Measurements from ENCODE around the gene TMEM200C. TPM values are rescaled to one million over a fixed set of nuclear protein-coding genes. Genes with fewer than 3 reads are reported as not detected.

TMEM200C gene
- total and polyA plus RNA-seq, 10 of the 15 experiments (the other 5 are each of a cell fraction or from before 2014, with no cell fraction given): not detected

GRCh38 chr18:5884375-5884774 lies 10.9 kb downstream of the TMEM200C start (continued):
- peak; percentile 82 for TF ChIP-seq NFIC (IDR thresholded peaks at IDR 0.05; ENCODE audit: low read depth, low read length)
- TF ChIP-seq MYC (IDR thresholded peaks at IDR 0.05; ENCODE audit: insufficient read depth, insufficient read length, insufficient replicate concordance, low read length, severe bottlenecking): no peak
- no peak for TF ChIP-seq SREBF2 (IDR thresholded peaks at IDR 0.05; ENCODE audit: low read length)
- TF ChIP-seq ESRRA (IDR thresholded peaks at IDR 0.05; ENCODE audit: low read length): no peak

GRCh38 chr18:5879479-5879882 lies 15.8 kb downstream of the TMEM200C start:
- ChIA-PET POLR2A (no interaction called here), SMC1A (ENCODE audit: uncharacterized antibody, unreplicated experiment) (interaction anchor here (0.9 to 4.7 kb wide), 9 partner anchors 11 to 643 kb away, joined by 3 to 27 read pairs (median 4); no protein-coding TSS in a partner anchor), RAD21 (ENCODE audit: unreplicated experiment) (interaction anchor here (1.5 kb wide), 2 partner anchors 602 to 643 kb away, joined by 3 to 10 read pairs; no protein-coding TSS in a partner anchor), CTCF (interaction anchor here (0.6 to 5.7 kb wide), 12 partner anchors 8 to 642 kb away, joined by 3 to 73 read pairs (median 4); no protein-coding TSS in a partner anchor)
- Histone ChIP-seq H3K4me1 (ENCODE audit: control insufficient read depth, insufficient read depth, low read length) (no peaks in the 10 kb centered on the region), H3K9me3 (replicated peaks; ENCODE audit: control insufficient read depth, insufficient read depth, low read length) (no peaks in the 10 kb centered on the region), H3K27ac (ENCODE audit: control insufficient read depth, insufficient read depth) (no peak overlapping the region), H4K20me1 (ENCODE audit: control insufficient read depth, insufficient read depth) (no peaks in the 10 kb centered on the region), H2AFZ (ENCODE audit: control insufficient read depth, low read depth, low read length) (no peak overlapping the region), H3K9ac (ENCODE audit: control insufficient read depth, insufficient read depth, low read length) (no peak overlapping the region), H3K79me2 (ENCODE audit: control insufficient read depth, insufficient read depth, low read length) (no peaks in the 10 kb centered on the region), H3K4me2 (ENCODE audit: control insufficient read depth, insufficient read depth) (no peak overlapping the region), H3K27me3 (replicated peaks in 1 of 2; ENCODE audit: control insufficient read depth in 2 of 2, insufficient read depth in 2 of 2, low read length in 1 of 2) (no peaks in the 10 kb centered on the region; a peak in 2 of 4 replicates), H3K36me3 (ENCODE audit: control insufficient read depth in 2 of 2, insufficient read depth in 2 of 2, low read length in 1 of 2) (no peaks in the 10 kb centered on the region), H3K4me3 (no peak overlapping the region)
- ATAC-seq: no peak
- TF ChIP-seq RAD21 (IDR thresholded peaks at IDR 0.05; ENCODE audit: insufficient read depth, low read depth, low read length): peak; percentile 92
- no peak for TF ChIP-seq BMI1 (IDR thresholded peaks at IDR 0.05; ENCODE audit: borderline replicate concordance)
- peak; percentile 66 to 72 (median 70); a peak in 5 of 6 replicates for TF ChIP-seq CTCF (IDR thresholded peaks at IDR 0.05 in 2 of 3, conservative IDR thresholded peaks at IDR 0.05 in 1 of 3; ENCODE audit: control insufficient read depth in 2 of 3, extremely low read depth in 1 of 3, insufficient read depth in 1 of 3, low read depth in 3 of 3, low read length in 3 of 3)
- TF ChIP-seq TCF3 (IDR thresholded peaks at IDR 0.05; ENCODE audit: borderline replicate concordance, insufficient read depth, low read depth, low read length): no peak
- no peak for TF ChIP-seq ESRRA (IDR thresholded peaks at IDR 0.05; ENCODE audit: low read length)
- TF ChIP-seq HCFC1 (IDR thresholded peaks at IDR 0.05; ENCODE audit: low read length): no peak
- TF ChIP-seq SMC3 (IDR thresholded peaks at IDR 0.05; ENCODE audit: borderline replicate concordance, low read length): peak; percentile 88
- intact Hi-C loops (cut with micrococcal nuclease; ENCODE audit: unreplicated experiment) (loop anchor here (1.0 to 2.0 kb wide), 3 partner anchors 339 to 642 kb away; no protein-coding TSS in a partner anchor), in situ Hi-C loops (cut with MboI) (no loop called here)
- peak; percentile 31 for FAIRE-seq
- no peak for DNase-seq (ENCODE audit: low read depth, low spot score)
- BruUV-seq (replicated peaks): no TSS peak

Measured in GM12878 (cell line).